ENCODE results near the gene APP.
"Not testable (repeated sequence)": the region's sequence is repeated elsewhere in the genome, so short reads cannot be mapped to it uniquely, and the experiment has no call there.

The APP gene

GRCh38 chr21:26164311-26164710, 6.3 kb downstream of the APP start:
- no peak for DNase-seq (ENCODE audit: low read depth, low spot score)

- no peak for DNase-seq (ENCODE audit: low read depth, low spot score)
Observed at GRCh38 chr21:26162081-26162480, 8.5 kb downstream of the APP start.

GRCh38 chr21:26159869-26160268, 10.7 kb downstream of the APP start:
- DNase-seq (ENCODE audit: low read depth, low spot score), result no peak

- no peak for DNase-seq (ENCODE audit: low read depth, low spot score)
Observed at GRCh38 chr21:26157801-26158200, 12.8 kb downstream of the APP start.

GRCh38 chr21:26154753-26155152, 15.8 kb downstream of the APP start:
- DNase-seq (ENCODE audit: low read depth, low spot score), result no peak

GRCh38 chr21:26153758-26154157, 16.8 kb downstream of the APP start:
- DNase-seq (ENCODE audit: low read depth, low spot score), result no peak

DNA sequence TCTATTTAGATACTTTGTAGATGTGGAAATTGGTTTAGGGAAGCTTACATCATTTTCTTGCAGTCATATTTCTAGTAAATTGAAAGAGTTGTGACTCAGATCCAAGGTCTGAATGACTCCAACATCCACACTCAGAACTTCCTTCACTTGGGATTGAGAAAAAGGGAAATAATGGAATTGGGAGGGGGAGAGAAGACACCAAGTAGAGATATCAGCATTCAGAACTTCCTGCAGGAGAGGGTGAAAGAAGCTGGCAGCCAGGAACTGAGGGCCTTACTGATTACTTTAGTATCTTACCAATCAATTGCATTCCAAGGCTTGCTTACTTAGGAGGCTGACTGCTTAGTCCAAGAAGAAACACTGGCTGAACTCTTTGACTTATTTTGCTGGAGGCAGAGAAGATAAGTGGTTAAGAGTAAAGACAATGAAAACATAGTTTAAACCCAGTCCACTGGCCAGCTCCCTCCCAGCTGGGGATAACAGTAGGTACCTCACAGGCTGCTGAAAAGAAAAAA, 21.7 kb downstream of the APP start:
- DNase-seq (ENCODE audit: low read depth, low spot score), result no peak

DNA sequence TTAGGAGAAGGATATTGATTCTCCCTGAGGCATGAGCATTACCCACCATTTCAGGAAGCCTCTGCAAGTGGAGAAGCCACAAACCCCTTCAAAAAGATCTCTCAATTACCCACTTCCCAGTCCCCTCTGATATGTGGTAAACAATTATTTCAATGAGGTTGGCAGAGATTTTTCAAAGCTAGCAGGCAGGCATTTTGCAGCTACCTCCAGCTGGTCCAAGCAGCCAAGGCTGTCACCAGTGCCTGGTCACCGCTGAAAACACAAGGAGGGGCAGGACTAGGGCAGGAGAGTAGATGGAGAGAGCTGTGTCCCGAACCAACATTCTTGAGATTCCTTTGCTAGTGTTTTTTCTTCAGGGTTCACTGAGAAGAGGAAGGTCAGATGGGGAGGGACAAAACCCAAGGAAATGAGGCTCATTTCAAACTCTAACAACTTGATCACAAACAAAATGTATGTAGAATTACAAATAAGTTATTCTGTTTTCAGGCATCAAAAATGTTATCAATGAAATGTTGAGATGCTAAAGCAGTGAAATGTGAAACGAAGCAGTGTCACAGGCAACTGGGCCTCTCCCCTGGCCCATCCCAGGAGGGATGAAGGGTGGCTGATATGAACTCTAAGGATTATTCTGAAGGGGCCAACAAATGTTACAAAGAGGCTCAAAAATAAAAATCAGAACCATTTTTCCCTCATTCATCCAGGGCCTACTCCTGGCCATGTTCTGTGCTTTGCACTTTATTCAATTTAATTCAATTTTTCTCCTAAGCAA, 22.3 kb downstream of the APP start:
- no peak for DNase-seq (ENCODE audit: low read depth, low spot score)

DNA sequence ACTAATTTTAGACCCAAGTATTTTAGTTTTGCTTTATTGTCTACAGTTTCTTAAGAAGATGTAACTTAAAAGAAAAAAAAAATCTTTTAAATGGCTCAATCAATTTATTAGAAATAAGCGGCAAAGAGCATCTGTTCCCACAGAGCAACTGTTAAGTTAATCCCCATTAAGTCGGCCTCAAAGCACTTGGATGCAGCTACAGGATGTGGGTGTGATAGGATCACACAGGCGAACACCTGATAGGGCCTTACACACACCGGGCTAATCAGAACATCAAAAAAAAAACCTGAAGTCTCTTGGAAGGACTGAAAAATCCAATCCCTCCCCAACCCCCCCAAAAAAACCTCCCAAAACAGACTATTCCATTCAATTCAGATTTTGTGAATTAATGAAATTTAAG, 23.0 kb downstream of the APP start:
- no peak for DNase-seq (ENCODE audit: low read depth, low spot score)

DNA sequence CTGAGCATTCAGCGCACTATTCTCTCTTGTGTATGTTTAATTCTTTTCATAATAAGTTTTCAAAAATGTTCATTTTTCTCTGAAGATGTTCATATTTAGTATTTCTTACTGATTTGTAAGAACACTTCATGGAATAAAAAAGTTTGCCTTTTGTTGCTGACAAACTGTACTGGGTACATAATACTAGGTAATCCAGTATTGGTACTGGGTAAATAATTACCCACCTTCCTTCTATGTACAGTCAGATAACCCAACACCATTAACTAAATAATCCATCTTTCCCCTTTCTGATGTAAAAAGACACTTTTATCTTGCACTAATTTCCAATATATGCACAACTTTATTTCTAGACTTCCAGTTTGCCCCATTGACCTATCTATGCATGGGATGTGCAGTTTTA, 23.9 kb downstream of the APP start:
- DNase-seq (ENCODE audit: low read depth, low spot score), result no peak

GRCh38 chr21:26144031-26144430, 26.5 kb downstream of the APP start:
- DNase-seq (ENCODE audit: low read depth, low spot score), result no peak

- DNase-seq (ENCODE audit: low read depth, low spot score), result no peak
Observed at GRCh38 chr21:26142363-26142762, 28.2 kb downstream of the APP start.

DNA sequence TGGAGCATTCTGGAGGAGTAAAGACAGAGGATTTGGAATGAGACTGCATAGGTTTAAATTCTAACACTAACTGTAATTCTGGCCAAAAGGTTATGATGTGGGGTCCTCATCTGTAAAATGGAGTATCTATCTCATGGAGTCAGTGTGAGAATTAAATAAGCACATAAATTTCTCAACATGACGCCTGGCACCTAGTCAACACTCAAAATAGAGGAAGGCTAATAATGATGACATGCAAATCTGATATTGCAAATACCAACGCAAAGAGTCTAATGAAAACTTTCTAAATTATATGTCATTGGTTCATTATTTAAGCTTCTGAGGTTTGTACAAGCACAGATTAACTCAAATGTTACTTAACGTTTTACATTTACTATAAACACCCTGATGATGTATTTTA, 29.6 kb downstream of the APP start:
- no peak for DNase-seq (ENCODE audit: low read depth, low spot score)

GRCh38 chr21:26140164-26140579, 30.4 kb downstream of the APP start:
- no peak for DNase-seq (ENCODE audit: low read depth, low spot score)

DNA sequence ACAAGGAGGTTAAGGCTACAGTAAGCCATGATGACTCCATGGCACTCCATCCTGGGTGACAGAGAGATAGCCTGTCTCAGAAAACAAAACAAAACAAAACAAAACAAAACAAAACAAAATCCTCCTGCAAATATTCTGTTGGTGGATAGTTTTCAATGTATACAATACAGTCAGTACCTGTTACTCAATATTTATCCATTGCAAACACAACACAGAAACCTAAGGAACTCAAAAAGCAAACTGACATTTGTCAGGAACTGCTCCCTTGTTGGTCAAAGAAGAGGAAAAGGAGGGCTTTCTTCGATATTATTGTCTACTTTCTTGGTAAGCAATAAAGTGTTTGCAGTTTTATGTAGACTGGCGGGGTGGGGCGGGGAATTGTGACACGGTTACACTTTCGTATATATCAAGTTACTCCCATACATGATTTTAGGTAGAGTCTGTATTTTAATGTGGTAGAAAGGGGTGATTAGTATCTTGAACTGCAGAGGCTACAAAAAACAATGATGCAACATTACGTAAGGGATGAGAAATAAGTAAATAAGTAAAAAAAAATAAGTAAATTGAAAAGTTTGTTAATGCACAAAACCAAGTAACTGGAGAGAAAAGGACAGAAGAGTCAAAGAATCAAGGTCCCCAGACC, 31.8 kb downstream of the APP start:
- no peak for DNase-seq (ENCODE audit: low read depth, low spot score)

- DNase-seq (ENCODE audit: low read depth, low spot score), result no peak
Observed at GRCh38 chr21:26137379-26138060, 33.0 kb downstream of the APP start.

DNA sequence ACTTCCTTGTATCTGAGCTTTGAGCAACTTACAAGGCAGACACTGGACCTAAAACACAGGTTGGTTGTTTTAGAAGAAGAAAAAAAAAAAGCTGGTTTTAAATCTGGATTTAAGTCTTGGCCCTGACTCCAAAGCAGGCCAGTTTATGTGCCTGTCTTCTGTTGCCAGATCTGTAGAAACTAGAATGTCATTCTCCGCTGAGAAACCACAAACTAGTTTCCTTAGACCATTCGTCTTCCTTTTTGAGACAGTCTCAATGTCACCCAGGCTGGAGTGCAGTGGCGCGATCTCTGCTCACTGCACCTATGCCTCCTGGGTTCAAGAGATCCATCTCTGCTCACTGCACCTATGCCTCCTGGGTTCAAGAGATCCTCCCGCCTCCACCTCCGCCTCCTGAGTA, 33.9 kb downstream of the APP start:
- DNase-seq (ENCODE audit: low read depth, low spot score), result no peak

DNA sequence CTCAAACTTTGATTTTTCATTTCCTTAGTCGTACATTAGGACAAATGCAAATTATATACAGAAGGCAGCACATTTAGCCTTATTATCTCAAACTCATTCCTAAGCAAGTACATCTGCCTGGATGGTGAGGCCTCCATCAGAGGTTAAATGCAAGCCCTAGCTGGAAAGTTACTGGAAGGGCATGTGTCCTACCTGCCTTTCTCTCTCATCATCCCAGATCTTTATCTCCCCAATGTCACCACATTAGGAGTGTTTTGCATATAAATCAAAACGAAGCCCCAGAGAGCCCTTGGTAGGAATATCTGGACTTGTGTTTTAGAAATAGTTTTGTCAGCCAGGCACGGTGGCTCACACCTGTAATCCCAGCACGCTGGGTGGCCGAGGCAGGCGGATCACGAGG, 35.0 kb downstream of the APP start:
- no peak for DNase-seq (ENCODE audit: low read depth, low spot score)

GRCh38 chr21:26131554-26131953, 39.0 kb downstream of the APP start:
- no peak for DNase-seq (ENCODE audit: low read depth, low spot score)

DNA sequence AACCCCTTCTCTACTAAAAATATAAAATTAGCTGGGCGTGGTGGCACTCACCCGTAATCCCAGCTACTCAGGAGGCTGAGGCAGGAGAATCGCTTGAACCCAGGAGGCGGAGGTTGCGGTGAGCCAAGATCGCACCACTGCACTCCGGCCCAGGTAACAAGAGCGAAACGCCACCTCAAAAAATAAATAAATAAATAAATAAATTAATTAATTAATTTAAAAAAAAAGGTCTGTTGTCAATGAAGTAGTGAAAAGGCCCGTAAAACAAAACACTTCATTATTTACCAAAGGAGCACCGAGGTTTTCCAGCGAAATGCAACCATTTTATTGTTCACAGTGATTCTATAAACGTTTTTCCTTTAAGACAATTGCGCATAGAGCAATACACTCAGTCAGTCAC, 39.5 kb downstream of the APP start:
- not testable (repeated sequence) for DNase-seq (ENCODE audit: low read depth, low spot score)

DNA sequence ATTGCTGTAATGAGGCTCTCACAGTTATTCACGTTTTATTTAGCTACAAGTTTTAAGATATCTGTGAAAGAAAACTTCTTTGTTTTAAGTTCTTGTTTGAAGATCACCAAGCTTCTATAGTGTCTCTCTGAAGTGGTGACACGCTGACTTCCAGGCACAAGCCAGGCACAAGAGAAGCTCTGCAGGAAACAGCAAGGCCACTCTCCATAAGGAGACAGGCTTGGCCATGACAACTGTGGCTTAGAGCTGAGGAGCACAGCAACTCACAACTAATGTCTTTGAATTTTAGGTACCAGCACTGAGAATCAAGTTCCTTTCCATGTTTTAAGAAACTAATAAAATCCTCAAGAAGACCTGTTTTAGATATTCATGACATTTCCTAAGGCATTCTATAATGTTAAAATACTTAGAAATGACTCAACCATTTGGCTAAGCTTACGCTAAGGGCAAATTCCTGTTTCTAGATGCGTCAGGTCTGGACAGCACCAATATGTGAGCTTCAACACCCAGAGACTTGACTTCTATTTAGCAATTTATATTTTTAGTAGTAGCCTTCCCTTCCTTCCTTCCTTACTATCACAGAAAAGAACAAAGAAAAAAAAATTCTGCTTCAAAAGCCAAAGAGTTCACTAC, 40.2 kb downstream of the APP start:
- DNase-seq (ENCODE audit: low read depth, low spot score), result no peak

DNA sequence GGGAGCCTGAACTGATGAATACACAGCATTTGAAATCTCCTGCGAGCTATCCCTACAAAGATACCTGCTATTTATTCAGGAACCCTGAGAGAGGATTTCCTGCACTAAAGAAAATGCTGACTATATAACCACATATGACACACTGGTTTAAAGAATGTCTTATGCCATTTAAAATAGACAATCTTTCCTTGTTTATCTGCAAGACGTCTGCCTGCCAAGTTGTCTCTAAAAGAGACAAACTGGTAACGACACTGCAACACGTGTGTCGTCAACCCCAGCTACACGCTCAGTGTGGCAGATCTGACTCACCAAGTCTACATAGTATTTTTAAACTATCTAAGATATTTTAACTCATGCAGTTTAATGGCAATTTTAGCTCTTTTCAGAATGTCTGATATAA, 42.7 kb downstream of the APP start:
- no peak for DNase-seq (ENCODE audit: low read depth, low spot score)
